ENCODE results near the gene KRTAP4-12.
"Not testable (repeated sequence)": the region's sequence is repeated elsewhere in the genome, so short reads cannot be mapped to it uniquely, and the experiment has no call there.

KRTAP4-12 gene

GRCh38 chr17:41125064-41125463 is 1.1 kb upstream of the KRTAP4-12 start:
- DNase-seq = no peak

- DNase-seq = not testable (repeated sequence)
Measured at GRCh38 chr17:41123292-41123990, 541 bp downstream of the KRTAP4-12 start.

- DNase-seq = no peak
Measured at GRCh38 chr17:41121742-41122141, 2.2 kb downstream of the KRTAP4-12 start.

- DNase-seq = peak; percentile 24 to 35
Measured at GRCh38 chr17:41119696-41120690, 4.0 kb downstream of the KRTAP4-12 start.

- DNase-seq = no peak
Measured at GRCh38 chr17:41118721-41119120, 5.3 kb downstream of the KRTAP4-12 start.

- not testable (repeated sequence) for DNase-seq
Measured at GRCh38 chr17:41117846-41118386, 6.1 kb downstream of the KRTAP4-12 start, which contains the start of gene KRTAP4-11. Gene KRTAP4-11 (minus strand): TSS chr17:41118373. CDS start chr17:41118315, 58 bp downstream.

GRCh38 chr17:41116297-41116696 is 7.7 kb downstream of the KRTAP4-12 start:
- DNase-seq = peak in 1 of 2 donors; percentile 33

GRCh38 chr17:41111151-41111885 is 12.7 kb downstream of the KRTAP4-12 start:
- DNase-seq = no peak

GRCh38 chr17:41108728-41109386 is 15.1 kb downstream of the KRTAP4-12 start:
- DNase-seq = not testable (repeated sequence)

- DNase-seq = no peak
Measured at GRCh38 chr17:41107941-41108450, 16.0 kb downstream of the KRTAP4-12 start.

GRCh38 chr17:41105347-41105746 is 18.6 kb downstream of the KRTAP4-12 start, which contains the start of gene KRTAP4-9:
Gene KRTAP4-9 (plus strand): TSS chr17:41105389. CDS start chr17:41105389, 0 bp downstream.
- not testable (repeated sequence) for DNase-seq

- DNase-seq = not testable (repeated sequence)
Measured at GRCh38 chr17:41104386-41105038, 19.5 kb downstream of the KRTAP4-12 start.

- no peak for DNase-seq
Measured at GRCh38 chr17:41103896-41104295, 20.1 kb downstream of the KRTAP4-12 start.

GRCh38 chr17:41101586-41102259 is 22.3 kb downstream of the KRTAP4-12 start, which contains the start of gene KRTAP4-16:
Gene KRTAP4-16 (minus strand): TSS chr17:41102209. CDS start chr17:41102209, 0 bp downstream.
- DNase-seq = no peak

- not testable (repeated sequence) for DNase-seq
Measured at GRCh38 chr17:41099682-41100480, 24.1 kb downstream of the KRTAP4-12 start.

- DNase-seq = no peak
Measured at GRCh38 chr17:41098481-41098880, 25.5 kb downstream of the KRTAP4-12 start.

- DNase-seq = no peak
Measured at GRCh38 chr17:41098042-41098441, 25.9 kb downstream of the KRTAP4-12 start, which contains the start of gene KRTAP4-8. Gene KRTAP4-8 (minus strand): TSS chr17:41098142. CDS start chr17:41098084, 58 bp downstream.

GRCh38 chr17:41096055-41096454 is 27.9 kb downstream of the KRTAP4-12 start:
- DNase-seq = no peak

GRCh38 chr17:41088760-41089352 is 35.1 kb downstream of the KRTAP4-12 start:
- not testable (repeated sequence) for DNase-seq
